IPS-15b (cell line): ENCODE measurements around the gene TGDS.

Experiments used
- H3K27me3 ChIP-seq: one replicate; pipeline ENCODE4 v1.6.1; 2013; ENCODE audit warnings: low read length; ENCODE audit not compliant: control insufficient read depth, insufficient read depth
- H3K36me3 ChIP-seq: one replicate; pipeline ENCODE4 v1.6.1; 2013; ENCODE audit warnings: low read length; ENCODE audit not compliant: control insufficient read depth, insufficient read depth
- H3K4me1 ChIP-seq: one replicate; pipeline ENCODE4 v1.6.1; 2013; ENCODE audit warnings: mild to moderate bottlenecking, low read length; ENCODE audit not compliant: control insufficient read depth, insufficient read depth
- H3K4me3 ChIP-seq: one replicate; pipeline ENCODE4 v1.5.1; 2013; ENCODE audit warnings: low read depth, low read length
- H3K9ac ChIP-seq: one replicate; pipeline ENCODE4 v1.6.1; 2013; ENCODE audit warnings: low read depth, mild to moderate bottlenecking, low read length
- H3K9me3 ChIP-seq: one replicate; pipeline ENCODE4 v1.6.1; 2013; ENCODE audit warnings: mild to moderate bottlenecking, low read length; ENCODE audit not compliant: control insufficient read depth, insufficient read depth

TGDS gene

DNA sequence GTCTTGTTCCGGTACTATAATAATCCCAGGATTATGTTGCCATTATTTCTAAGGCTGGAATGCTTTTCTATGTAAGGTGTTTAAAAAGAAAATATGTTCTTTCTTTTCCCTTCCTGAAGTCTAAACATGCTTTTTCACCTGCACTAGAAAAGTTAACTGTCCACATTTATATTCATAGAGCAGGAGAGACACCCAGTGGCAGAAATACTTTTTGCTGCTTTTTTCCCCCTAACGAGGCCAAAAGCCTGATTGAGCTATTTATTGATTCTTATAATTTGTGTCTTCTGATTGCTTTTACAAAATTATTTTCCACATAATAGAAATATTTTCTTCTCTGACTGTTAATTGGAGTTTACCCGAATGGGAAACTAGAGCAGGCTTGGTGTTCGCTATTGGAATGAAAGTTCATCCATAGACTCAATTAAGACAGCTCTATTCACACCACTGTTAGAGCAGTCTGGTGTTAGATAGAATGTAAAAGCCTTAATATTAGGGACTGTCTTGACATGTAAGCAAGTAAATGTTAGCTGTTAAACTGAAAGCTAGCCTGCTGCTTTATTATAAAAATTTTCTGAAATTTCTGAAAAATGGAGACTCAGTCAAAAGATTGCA lies 21.5 kb upstream of the TGDS start:
- Histone ChIP-seq H3K9me3 (no peaks in the 10 kb centered on the region), H3K4me3 (no peak overlapping the region), H3K27me3 (no peaks in the 10 kb centered on the region), H3K4me1 (no peaks in the 10 kb centered on the region), H3K36me3 (no peaks in the 10 kb centered on the region), H3K9ac (no peak overlapping the region)

DNA sequence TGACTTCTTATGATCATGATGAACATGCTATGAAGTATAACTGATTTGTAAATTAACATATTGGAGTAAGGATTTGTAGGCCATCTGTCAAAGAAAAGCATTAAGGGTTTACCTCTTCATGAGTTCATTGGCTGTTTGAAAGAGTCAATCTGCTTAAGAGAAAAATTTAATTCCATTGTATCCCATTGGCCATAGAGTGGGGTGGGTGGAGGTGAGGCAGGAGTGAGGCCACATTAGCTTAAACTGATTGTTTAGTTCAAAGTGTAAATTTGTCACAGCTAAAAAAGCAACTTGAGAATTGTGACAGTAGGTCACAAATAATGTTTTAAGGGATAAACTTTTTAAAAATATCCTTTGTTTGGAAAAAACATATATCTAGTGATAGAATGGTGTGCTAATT lies 17.1 kb upstream of the TGDS start:
- H3K36me3 ChIP-seq, result peaks cover 3% of the 10 kb centered on the region
- H3K27me3 ChIP-seq, result no peaks in the 10 kb centered on the region
- no peaks in the 10 kb centered on the region for H3K4me1 ChIP-seq
- H3K9me3 ChIP-seq, result no peaks in the 10 kb centered on the region
- H3K4me3 ChIP-seq, result no peak overlapping the region
- H3K9ac ChIP-seq, result no peak overlapping the region

- Histone ChIP-seq H3K9me3 (no peaks in the 10 kb centered on the region), H3K9ac (no peak overlapping the region), H3K36me3 (peaks cover 3% of the 10 kb centered on the region), H3K4me1 (no peaks in the 10 kb centered on the region), H3K27me3 (no peaks in the 10 kb centered on the region), H3K4me3 (no peak overlapping the region)
Measured at GRCh38 chr13:94612050-94612449, 16.1 kb upstream of the TGDS start.

GRCh38 chr13:94610475-94610874 lies 14.5 kb upstream of the TGDS start:
- no peaks in the 10 kb centered on the region for H3K9me3 ChIP-seq
- no peak overlapping the region for H3K4me3 ChIP-seq
- H3K36me3 ChIP-seq, result peaks cover 3% of the 10 kb centered on the region
- H3K9ac ChIP-seq, result no peak overlapping the region
- no peaks in the 10 kb centered on the region for H3K4me1 ChIP-seq
- H3K27me3 ChIP-seq, result no peaks in the 10 kb centered on the region

GRCh38 chr13:94609196-94609595 lies 13.2 kb upstream of the TGDS start:
- Histone ChIP-seq H3K9ac (no peak overlapping the region), H3K36me3 (peaks cover 3% of the 10 kb centered on the region), H3K27me3 (no peaks in the 10 kb centered on the region), H3K9me3 (no peaks in the 10 kb centered on the region), H3K4me1 (no peaks in the 10 kb centered on the region), H3K4me3 (no peak overlapping the region)

- H3K4me3 ChIP-seq, result no peak overlapping the region
- no peaks in the 10 kb centered on the region for H3K4me1 ChIP-seq
- H3K27me3 ChIP-seq, result no peaks in the 10 kb centered on the region
- H3K9ac ChIP-seq, result no peak overlapping the region
- no peaks in the 10 kb centered on the region for H3K9me3 ChIP-seq
- peaks cover 3% of the 10 kb centered on the region for H3K36me3 ChIP-seq
Measured at GRCh38 chr13:94608586-94608985, 12.6 kb upstream of the TGDS start.

- H3K36me3 ChIP-seq, result peaks cover 3% of the 10 kb centered on the region
- no peaks in the 10 kb centered on the region for H3K4me1 ChIP-seq
- H3K4me3 ChIP-seq, result no peak overlapping the region
- H3K27me3 ChIP-seq, result no peaks in the 10 kb centered on the region
- no peak overlapping the region for H3K9ac ChIP-seq
- H3K9me3 ChIP-seq, result no peaks in the 10 kb centered on the region
Measured at GRCh38 chr13:94607939-94608338, 12.0 kb upstream of the TGDS start.

- Histone ChIP-seq H3K9ac (no peak overlapping the region), H3K27me3 (no peaks in the 10 kb centered on the region), H3K36me3 (peaks cover 3% of the 10 kb centered on the region), H3K4me1 (no peaks in the 10 kb centered on the region), H3K4me3 (no peak overlapping the region), H3K9me3 (no peaks in the 10 kb centered on the region)
Measured at GRCh38 chr13:94607056-94607455, 11.1 kb upstream of the TGDS start.

GRCh38 chr13:94602467-94602866 lies 6.5 kb upstream of the TGDS start:
- no peaks in the 10 kb centered on the region for H3K4me1 ChIP-seq
- peaks cover 9% of the 10 kb centered on the region for H3K27me3 ChIP-seq
- H3K9ac ChIP-seq, result peak overlapping the region; percentile 77
- peaks cover 4% of the 10 kb centered on the region for H3K9me3 ChIP-seq
- no peaks in the 10 kb centered on the region for H3K36me3 ChIP-seq
- H3K4me3 ChIP-seq, result peak overlapping the region; percentile 96

GRCh38 chr13:94601446-94602431 lies 5.8 kb upstream of the TGDS start, which contains the start of gene GPR180:
TSS of gene GPR180 (plus strand) at chr13:94601857. CDS start at chr13:94601928, 71 bp downstream.
- Histone ChIP-seq H3K4me1 (no peaks in the 10 kb centered on the region), H3K27me3 (peaks cover 9% of the 10 kb centered on the region), H3K36me3 (no peaks in the 10 kb centered on the region), H3K9me3 (peaks cover 4% of the 10 kb centered on the region), H3K9ac (peak within 1 kb of the TSS; percentile 77), H3K4me3 (peak within 1 kb of the TSS; percentile 96)

GRCh38 chr13:94599877-94600276 lies 3.9 kb upstream of the TGDS start:
- Histone ChIP-seq H3K4me3 (no peak overlapping the region), H3K9ac (no peak overlapping the region), H3K4me1 (no peaks in the 10 kb centered on the region), H3K27me3 (peaks cover 9% of the 10 kb centered on the region), H3K36me3 (no peaks in the 10 kb centered on the region), H3K9me3 (peaks cover 4% of the 10 kb centered on the region)

- Histone ChIP-seq H3K9me3 (peaks cover 4% of the 10 kb centered on the region), H3K4me1 (peaks cover 7% of the 10 kb centered on the region), H3K27me3 (peaks cover 9% of the 10 kb centered on the region), H3K36me3 (no peaks in the 10 kb centered on the region), H3K4me3 (no peak overlapping the region), H3K9ac (no peak overlapping the region)
Measured at GRCh38 chr13:94598281-94598680, 2.3 kb upstream of the TGDS start.
